Stimulated activated naive CD8-positive, alpha-beta T cell treated with anti-CD3 and anti-CD28 coated beads, Interleukin-15, Interleukin-2, amounts not matched to agents 100 U/mL and 50 U/mL, for 24 hours (primary cell): ENCODE measurements around the gene NOC2L.

Source experiments
- ATAC-seq: fragments of 150-1000 bp; cut with Tn5 transposase; one replicate; pipeline ENCODE4 v1.10.0; 2021
- DNase-seq: peaks from one replicate; pipeline ENCODE4 v3.0.0; 2021

Gene NOC2L

GRCh38 chr1:974687-975328 is 15.8 kb upstream of the NOC2L start:
- DNase-seq (no peak), ATAC-seq (no peak)

GRCh38 chr1:974293-974640 is 15.2 kb upstream of the NOC2L start:
- ATAC-seq (no peak), DNase-seq (no peak)

GRCh38 chr1:973459-974292 is 14.6 kb upstream of the NOC2L start:
- DNase-seq (no peak), ATAC-seq (no peak)

- ATAC-seq (no peak), DNase-seq (no peak)
Observed at GRCh38 chr1:972726-973458, 13.8 kb upstream of the NOC2L start.

- ATAC-seq, result no peak
- no peak for DNase-seq
Observed at GRCh38 chr1:971751-972506, 12.9 kb upstream of the NOC2L start.

- ATAC-seq, result no peak
- DNase-seq, result no peak
Observed at GRCh38 chr1:970973-971730, 12.1 kb upstream of the NOC2L start.

GRCh38 chr1:970242-970972 is 11.4 kb upstream of the NOC2L start:
- no peak for ATAC-seq
- no peak for DNase-seq

- ATAC-seq, result no peak
- DNase-seq, result no peak
Observed at GRCh38 chr1:969260-969855, 10.3 kb upstream of the NOC2L start.

GRCh38 chr1:967466-968343 is 8.6 kb upstream of the NOC2L start:
- ATAC-seq (no peak), DNase-seq (no peak)

- DNase-seq (peak; percentile 91), ATAC-seq (peak; percentile 83)
Observed at GRCh38 chr1:966704-967300, 7.7 kb upstream of the NOC2L start.

- peak; percentile 62 for ATAC-seq
Observed at GRCh38 chr1:966135-966703, 7.2 kb upstream of the NOC2L start, which contains the start of gene PLEKHN1. TSS of gene PLEKHN1 (plus strand) at chr1:966482. CDS start at chr1:966532, 50 bp downstream.

GRCh38 chr1:965526-966134 is 6.6 kb upstream of the NOC2L start:
- ATAC-seq (peak; percentile 1), DNase-seq (no peak)

More at GRCh38 chr1:966135-966703, 7.2 kb upstream of the NOC2L start, which contains the start of gene PLEKHN1:
- peak; percentile 58 for DNase-seq

- DNase-seq (no peak), ATAC-seq (no peak)
Observed at GRCh38 chr1:964691-965525, 5.9 kb upstream of the NOC2L start.

- no peak for ATAC-seq
- no peak for DNase-seq
Observed at GRCh38 chr1:963746-964525, 4.9 kb upstream of the NOC2L start.

GRCh38 chr1:963301-963651 is 4.2 kb upstream of the NOC2L start:
- DNase-seq, result no peak
- ATAC-seq, result no peak
